SK-N-SH (cell line): ENCODE measurements around the gene CLSTN2. TPM values are rescaled to one million over a fixed set of nuclear protein-coding genes. Genes with fewer than 3 reads are reported as not detected.

ENCODE experiments used
- CTCF ChIA-PET: fragments of 300-600, 350-600 bp; formaldehyde crosslinking; extraction: SDS; loops from one replicate; lab custom pipeline; 2021; lab: Yijun Ruan, JAX
- POLR2A ChIA-PET: fragments of 350-600 bp; sonication (Branson Sonifier 250); formaldehyde crosslinking; extraction: SDS; loops from one replicate; lab custom pipeline; 2020; ENCODE audit warnings: antibody characterized with exemption, inconsistent platforms; lab: Yijun Ruan, JAX
- DNase-seq: peaks from one replicate; pipeline ENCODE4 v3.0.0; 2012
- H2AFZ ChIP-seq: fragments of 200-600 bp; sonication (generic); 2 replicates; pipeline ENCODE4 v1.8.1; 2016; ENCODE audit warnings: antibody characterized with exemption, mild to moderate bottlenecking, low read depth
- H3F3A ChIP-seq: fragments of 200-600 bp; sonication (generic); replicated peaks from 2 replicates; pipeline ENCODE3; 2016; ENCODE audit warnings: antibody characterized with exemption, mild to moderate bottlenecking; ENCODE audit not compliant: insufficient read depth
- H3K27ac ChIP-seq, 2 experiments: fragments of 200-500 bp in 1 of 2; fragments of 200-600 bp in 1 of 2; sonication (Bioruptor generic) in 1 of 2; sonication (generic), shearing (Covaris generic) in 1 of 2; 2 replicates each; pipeline versions ENCODE4 v1.5.1 to v1.6.1; 2014 to 2016; ENCODE audit warnings: low read depth in 2 of 2, inconsistent platforms in 1 of 2, low read length in 1 of 2, mild to moderate bottlenecking in 1 of 2, mixed read lengths in 1 of 2
- H3K27me3 ChIP-seq: fragments of 200-600 bp; sonication (generic), shearing (Covaris generic); 2 replicates; pipeline ENCODE4 v1.6.1; 2016; ENCODE audit warnings: mixed run types; ENCODE audit not compliant: insufficient read depth
- H3K36me3 ChIP-seq, 2 experiments: fragments of 200-500 bp in 1 of 2; fragments of 200-600 bp in 1 of 2; sonication (Bioruptor generic) in 1 of 2; sonication (generic) in 1 of 2; replicated peaks in 1 of 2; 2 replicates each; pipeline versions ENCODE3 to v1.5.1; 2014 to 2016; ENCODE audit warnings: low read length in 1 of 2, mild to moderate bottlenecking in 1 of 2; ENCODE audit not compliant: insufficient read depth in 2 of 2, control insufficient read depth in 1 of 2
- H3K4me1 ChIP-seq, 2 experiments: fragments of 200-500 bp in 1 of 2; fragments of 200-600 bp in 1 of 2; sonication (Bioruptor generic) in 1 of 2; sonication (generic), shearing (Covaris generic) in 1 of 2; 2 replicates each; pipeline versions ENCODE4 v1.5.1 to v1.6.1; 2014 to 2016; ENCODE audit warnings: low read depth in 1 of 2, low read length in 1 of 2, mixed run types in 1 of 2; ENCODE audit not compliant: insufficient read depth in 2 of 2, control insufficient read depth in 1 of 2
- H3K4me2 ChIP-seq: fragments of 200-600 bp; sonication (generic), shearing (Covaris generic); 2 replicates; pipeline ENCODE4 v1.6.1; 2017; ENCODE audit warnings: mixed run types
- H3K4me3 ChIP-seq, 2 experiments: fragments of 200-500 bp in 1 of 2; fragments of 200-600 bp in 1 of 2; sonication (Bioruptor generic) in 1 of 2; sonication (generic), shearing (Covaris generic) in 1 of 2; 2 replicates each; pipeline versions ENCODE4 v1.5.1 to v1.8.1; 2014 to 2016; ENCODE audit warnings: low read depth in 2 of 2, inconsistent platforms in 1 of 2, low read length in 1 of 2, mild to moderate bottlenecking in 1 of 2, mixed read lengths in 1 of 2, moderate library complexity in 1 of 2
- H3K79me2 ChIP-seq: fragments of 200-600 bp; sonication (generic); 2 replicates; pipeline ENCODE4 v1.8.1; 2017; ENCODE audit warnings: mild to moderate bottlenecking; ENCODE audit not compliant: insufficient read depth
- H3K9ac ChIP-seq: fragments of 200-600 bp; sonication (generic); 2 replicates; pipeline ENCODE4 v1.6.1; 2017; ENCODE audit warnings: mixed run types
- H3K9me2 ChIP-seq: fragments of 200-600 bp; sonication (generic); 2 replicates; pipeline ENCODE4 v1.6.1; 2017; ENCODE audit warnings: mixed run types
- H3K9me3 ChIP-seq: fragments of 200-600 bp; sonication (generic); 2 replicates; pipeline ENCODE4 v1.6.1; 2017; ENCODE audit warnings: mixed run types, mild to moderate bottlenecking, moderate library complexity
- H4K20me1 ChIP-seq: fragments of 200-600 bp; sonication (generic); 2 replicates; pipeline ENCODE4 v1.6.1; 2017; ENCODE audit warnings: mild to moderate bottlenecking, mixed run types; ENCODE audit not compliant: insufficient read depth
- CHD2 ChIP-seq: fragments of 150-350 bp; IDR thresholded peaks from 2 replicates; pipeline ENCODE4 v1.6.1; 2018; ENCODE audit warnings: low read length; ENCODE audit not compliant: partially characterized antibody
- CTCF ChIP-seq: fragments of 200-600 bp; sonication (generic); IDR thresholded peaks from 2 replicates; pipeline ENCODE4 v1.6.1; 2017; ENCODE audit warnings: antibody characterized with exemption, mild to moderate bottlenecking, moderate library complexity
- ELF1 ChIP-seq: IDR thresholded peaks from 2 replicates; pipeline ENCODE4 v1.4.0; 2012
- EP300 ChIP-seq, 2 experiments: IDR thresholded peaks; 2 replicates each; pipeline versions ENCODE4 v1.4.0 to v1.6.1; 2012; ENCODE audit warnings: borderline replicate concordance in 1 of 2, low read depth in 1 of 2, low read length in 1 of 2
- FOSL2 ChIP-seq: IDR thresholded peaks from 2 replicates; pipeline ENCODE4 v1.4.0; 2012; ENCODE audit warnings: low read depth, mild to moderate bottlenecking, moderate library complexity, borderline replicate concordance
- FOXJ3 ChIP-seq: sonication (generic); formaldehyde crosslinking; IDR thresholded peaks from 2 replicates; pipeline ENCODE4 v1.5.1; 2020; ENCODE audit warnings: mild to moderate bottlenecking, missing genetic modification reagents
- GABPA ChIP-seq: IDR thresholded peaks from 2 replicates; pipeline ENCODE4 v1.4.0; 2012; ENCODE audit warnings: low read depth, mild to moderate bottlenecking
- GATA2 ChIP-seq: sonication (generic); formaldehyde crosslinking; IDR thresholded peaks from 2 replicates; pipeline ENCODE4 v1.5.0; 2020; ENCODE audit warnings: mild to moderate bottlenecking, missing genetic modification reagents
- IRF3 ChIP-seq: fragments of 150-350 bp; IDR thresholded peaks from 2 replicates; pipeline ENCODE4 v1.6.1; 2016; ENCODE audit warnings: mild to moderate bottlenecking, low read depth, low read length
- MAX ChIP-seq: IDR thresholded peaks from 2 replicates; pipeline ENCODE4 v1.4.0; 2012; ENCODE audit warnings: low read depth
- MEF2A ChIP-seq: IDR thresholded peaks from 2 replicates; pipeline ENCODE4 v1.4.0; 2012; ENCODE audit warnings: low read depth, borderline replicate concordance
- MXI1 ChIP-seq: IDR thresholded peaks from 2 replicates; pipeline ENCODE4 v1.6.1; 2012; ENCODE audit warnings: mild to moderate bottlenecking, low read depth, low read length, improper control_type of control experiment
- NFIC ChIP-seq: IDR thresholded peaks from 2 replicates; pipeline ENCODE4 v1.4.0; 2012; ENCODE audit warnings: borderline replicate concordance
- NRF1 ChIP-seq: IDR thresholded peaks from 2 replicates; pipeline ENCODE4 v1.6.1; 2012; ENCODE audit warnings: low read depth, mild to moderate bottlenecking, low read length
- RAD21 ChIP-seq: IDR thresholded peaks from 2 replicates; pipeline ENCODE4 v1.6.1; 2012; ENCODE audit warnings: mild to moderate bottlenecking, low read length
- RCOR1 ChIP-seq: fragments of 150-350 bp; IDR thresholded peaks from 2 replicates; pipeline ENCODE4 v1.6.1; 2017; ENCODE audit warnings: antibody characterized with exemption, low read length
- RFX5 ChIP-seq: IDR thresholded peaks from 2 replicates; pipeline ENCODE4 v1.6.1; 2012; ENCODE audit warnings: mild to moderate bottlenecking, improper control_type of control experiment, low read length
- SMC3 ChIP-seq: IDR thresholded peaks from 2 replicates; pipeline ENCODE4 v1.6.1; 2012; ENCODE audit warnings: low read depth, low read length, improper control_type of control experiment
- TCF12 ChIP-seq: IDR thresholded peaks from 2 replicates; pipeline ENCODE4 v1.4.0; 2012
- TEAD4 ChIP-seq: IDR thresholded peaks from 2 replicates; pipeline ENCODE4 v1.4.0; 2012; ENCODE audit warnings: mild to moderate bottlenecking, borderline replicate concordance; ENCODE audit not compliant: insufficient read depth
- YY1 ChIP-seq: IDR thresholded peaks from 2 replicates; pipeline ENCODE4 v1.4.0; 2012; ENCODE audit warnings: low read depth, mild to moderate bottlenecking
- WGBS: methylation state at CpG from one replicate; pipeline ENCODE4 v1.1.6; 2017; ENCODE audit warnings: low lambda C conversion rate; 5-methylcytosine and 5-hydroxymethylcytosine counted together
- polyA plus RNA-seq, 3 experiments: library from polyadenylated mRNA; depleted of rRNA; stranded (reverse); fragments of >200 nt; gene quantifications; 2 replicates each; pipeline ENCODE4 v1.2.3, GENCODE V29; 2012
- TF ChIP-seq, protein P1 (sequence below): fragments of 150-350 bp; IDR thresholded peaks from 2 replicates; pipeline ENCODE4 v1.6.1; 2017; ENCODE audit warnings: antibody characterized with exemption, low read length, low read depth, borderline replicate concordance
- TF ChIP-seq, protein P2 (sequence below): IDR thresholded peaks from 2 replicates; pipeline ENCODE4 v1.4.0; 2012; ENCODE audit warnings: low read depth, borderline replicate concordance

Gene CLSTN2
- polyA plus RNA-seq, 1 of the 3 experiments (the other 2 are of a cell fraction) = 0.02 TPM

GRCh38 chr3:140433431-140433830 lies 498.4 kb downstream of the CLSTN2 start:
- H3K27ac ChIP-seq = no peak overlapping the region
- no peak overlapping the region for H2AFZ ChIP-seq
- no peaks in the 10 kb centered on the region for H3F3A ChIP-seq
- H3K9ac ChIP-seq = no peak overlapping the region
- DNase-seq = no peak
- H3K4me2 ChIP-seq = no peak overlapping the region
- ChIA-PET CTCF (interaction anchor here (2.7 to 2.8 kb wide), 2 partner anchors 11 to 496 kb away, joined by 9 to 13 read pairs; no protein-coding TSS in a partner anchor), POLR2A (no interaction called here)
- H3K4me3 ChIP-seq = no peak overlapping the region
- H4K20me1 ChIP-seq = no peaks in the 10 kb centered on the region
- no peaks in the 10 kb centered on the region for H3K36me3 ChIP-seq
- WGBS = 26% methylated on average over 2 of the region's 2 CpGs
- H3K9me2 ChIP-seq = no peaks in the 10 kb centered on the region
- H3K79me2 ChIP-seq = no peaks in the 10 kb centered on the region
- H3K9me3 ChIP-seq = no peaks in the 10 kb centered on the region
- TF ChIP-seq NFIC = no peak
- TF ChIP-seq MAX = no peak
- TF ChIP-seq YY1 = no peak
- TF ChIP-seq GATA2 (CRISPR knock-in tag) = no peak
- no peak for TF ChIP-seq CHD2
- TF ChIP-seq, protein P1, sequence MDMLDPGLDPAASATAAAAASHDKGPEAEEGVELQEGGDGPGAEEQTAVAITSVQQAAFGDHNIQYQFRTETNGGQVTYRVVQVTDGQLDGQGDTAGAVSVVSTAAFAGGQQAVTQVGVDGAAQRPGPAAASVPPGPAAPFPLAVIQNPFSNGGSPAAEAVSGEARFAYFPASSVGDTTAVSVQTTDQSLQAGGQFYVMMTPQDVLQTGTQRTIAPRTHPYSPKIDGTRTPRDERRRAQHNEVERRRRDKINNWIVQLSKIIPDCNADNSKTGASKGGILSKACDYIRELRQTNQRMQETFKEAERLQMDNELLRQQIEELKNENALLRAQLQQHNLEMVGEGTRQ = no peak
- no peak for TF ChIP-seq TEAD4
- TF ChIP-seq RCOR1 = no peak
- no peak for TF ChIP-seq EP300 (IDR thresholded peaks at IDR 0.05; ENCODE audit: borderline replicate concordance in 1 of 2, low read depth in 1 of 2, low read length in 1 of 2)
- no peak for TF ChIP-seq ELF1
- no peak for TF ChIP-seq MXI1
- no peak for TF ChIP-seq FOXJ3 (CRISPR knock-in tag)
- TF ChIP-seq RAD21 = no peak
- TF ChIP-seq GABPA = no peak
- no peak for TF ChIP-seq SMC3
- no peak for TF ChIP-seq FOSL2
- H3K4me1 ChIP-seq = peaks cover 0 to 11% of the 10 kb centered on the region in 2 experiments; a peak in 2 of 4 replicates
- no peaks in the 10 kb centered on the region for H3K27me3 ChIP-seq

- ChIA-PET CTCF (interaction anchor here (1.5 kb wide), 1 partner anchor 9 kb away, joined by 3 read pairs; no protein-coding TSS in a partner anchor), POLR2A (no interaction called here)
- 32% methylated on average over 5 of the region's 5 CpGs for WGBS
- H3K79me2 ChIP-seq = no peaks in the 10 kb centered on the region
- H3K9me2 ChIP-seq = no peaks in the 10 kb centered on the region
- H3K27me3 ChIP-seq = no peaks in the 10 kb centered on the region
- no peaks in the 10 kb centered on the region for H3K9me3 ChIP-seq
- no peak overlapping the region for H2AFZ ChIP-seq
- no peaks in the 10 kb centered on the region for H3F3A ChIP-seq
- H3K4me3 ChIP-seq = no peak overlapping the region
- no peak overlapping the region for H3K9ac ChIP-seq
- H3K27ac ChIP-seq = no peak overlapping the region
- TF ChIP-seq RFX5 (no peak), TCF12 (no peak), FOSL2 (no peak), CTCF (no peak), RAD21 (no peak), NRF1 (no peak), GABPA (no peak), TEAD4 (no peak), EP300 (IDR thresholded peaks at IDR 0.05; ENCODE audit: borderline replicate concordance in 1 of 2, low read depth in 1 of 2, low read length in 1 of 2) (no peak), MEF2A (no peak), ELF1 (no peak), FOXJ3 (CRISPR knock-in tag) (no peak), CHD2 (no peak), YY1 (no peak), IRF3 (no peak)
- TF ChIP-seq, protein P2, sequence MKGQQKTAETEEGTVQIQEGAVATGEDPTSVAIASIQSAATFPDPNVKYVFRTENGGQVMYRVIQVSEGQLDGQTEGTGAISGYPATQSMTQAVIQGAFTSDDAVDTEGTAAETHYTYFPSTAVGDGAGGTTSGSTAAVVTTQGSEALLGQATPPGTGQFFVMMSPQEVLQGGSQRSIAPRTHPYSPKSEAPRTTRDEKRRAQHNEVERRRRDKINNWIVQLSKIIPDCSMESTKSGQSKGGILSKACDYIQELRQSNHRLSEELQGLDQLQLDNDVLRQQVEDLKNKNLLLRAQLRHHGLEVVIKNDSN = no peak
- no peak overlapping the region for H3K4me2 ChIP-seq
- H3K4me1 ChIP-seq = peaks cover 0 to 11% of the 10 kb centered on the region in 2 experiments; a peak in 2 of 4 replicates
- no peak for DNase-seq
- H4K20me1 ChIP-seq = no peaks in the 10 kb centered on the region
- no peaks in the 10 kb centered on the region for H3K36me3 ChIP-seq
Measured at GRCh38 chr3:140434261-140434905, 499.4 kb downstream of the CLSTN2 start.
